Lung (tissue), 12 donors: ENCODE measurements around the gene MEIS2. TPM values are rescaled to one million over a fixed set of nuclear protein-coding genes. Genes with fewer than 3 reads are reported as not detected.

Experiments
- ATAC-seq: fragments of 200-7000 bp; cut with Tn5 transposase; one replicate; pipeline ENCODE4 v1.9.1; 2020; ENCODE audit warnings: moderate number of reproducible peaks; ENCODE audit not compliant: insufficient read depth, low FRiP score
- DNase-seq, 3 donors: peaks; one replicate each; pipeline ENCODE4 v3.0.0-alpha.2; 2013 to 2017
- H3K27ac ChIP-seq, 2 donors: one replicate each; pipeline ENCODE4 v1.5.1; 2013; ENCODE audit warnings: mild to moderate bottlenecking in 2 of 2, moderate library complexity in 2 of 2, control low read depth in 1 of 2, inconsistent platforms in 1 of 2, low read depth in 1 of 2, low read length in 1 of 2
- H3K27me3 ChIP-seq, 3 donors: one replicate each; pipeline ENCODE4 v1.5.1; 2013; ENCODE audit warnings: low read length in 2 of 3; ENCODE audit not compliant: control insufficient read depth in 3 of 3, insufficient read depth in 3 of 3
- H3K36me3 ChIP-seq, 4 donors: one replicate each; pipeline ENCODE4 v1.5.1; 2013; ENCODE audit warnings: low read length in 4 of 4, mild to moderate bottlenecking in 1 of 4, moderate library complexity in 1 of 4; ENCODE audit not compliant: control insufficient read depth in 4 of 4, insufficient read depth in 4 of 4
- H3K4me1 ChIP-seq, 5 donors: one replicate each; pipeline ENCODE4 v1.5.1; 2013; ENCODE audit warnings: low read length in 5 of 5, mild to moderate bottlenecking in 2 of 5, moderate library complexity in 1 of 5; ENCODE audit not compliant: control insufficient read depth in 5 of 5, insufficient read depth in 5 of 5
- H3K4me3 ChIP-seq: one replicate; pipeline ENCODE4 v1.5.1; 2013; ENCODE audit warnings: mild to moderate bottlenecking, control low read depth, moderate library complexity
- H3K9ac ChIP-seq, 2 donors: one replicate each; pipeline ENCODE4 v1.5.1; 2013; ENCODE audit warnings: low read length in 2 of 2, control low read depth in 1 of 2; ENCODE audit not compliant: insufficient read depth in 1 of 2
- H3K9me3 ChIP-seq, 4 donors: one replicate each; pipeline ENCODE4 v1.5.1; 2013; ENCODE audit warnings: low read length in 3 of 4, mild to moderate bottlenecking in 1 of 4, moderate library complexity in 1 of 4; ENCODE audit not compliant: control insufficient read depth in 4 of 4, insufficient read depth in 3 of 4
- CTCF ChIP-seq: IDR thresholded peaks from 2 replicates; pipeline ENCODE4 v1.5.1; 2012; ENCODE audit warnings: mild to moderate bottlenecking; ENCODE audit errors: control extremely low read depth, extremely low read depth
- WGBS, 2 donors: extraction: QIAGEN DNeasy Blood & Tissue Kit; methylation state at CpG; one replicate each; pipeline ENCODE4 v1.1.7; 2013; 5-methylcytosine and 5-hydroxymethylcytosine counted together
- polyA plus RNA-seq, 2 donors: library from polyadenylated mRNA; stranded (reverse); fragments of 200-250 nt; gene quantifications; one replicate each; pipeline ENCODE4 v1.2.1, GENCODE V29; 2013
- total RNA-seq, 2 donors: library from RNA; depleted of rRNA in 1 of 2; stranded (reverse); fragments of >200 nt in 1 of 2; gene quantifications; one replicate each; pipeline ENCODE4 v1.2.1, GENCODE V29; 2014 to 2021
- donor health status: control.
- donor health status: control.
- donor health status: Bipolar disorder and iron deficiency.
- donor health status: healthy.
- donor health status: DM: yes; HTN: yes; CAD: no.

Gene MEIS2
- total and polyA plus RNA-seq, 4 donors: 5.6 to 47.5 (median 13.7) TPM

GRCh38 chr15:36911322-36911944, 188.9 kb downstream of the MEIS2 start:
- DNase-seq (no peak), ATAC-seq (no peak)
- WGBS, 2 donors: 81 to 87% methylated on average over 5 of the region's 5 CpGs
- Histone ChIP-seq H3K9me3 (no peaks in the 10 kb centered on the region), H3K27me3 (no peaks in the 10 kb centered on the region), H3K4me3 (no peak overlapping the region), H3K4me1 (peaks cover 1 to 32% (median 21%) of the 10 kb centered on the region in 5 donors), H3K27ac (peak overlapping the region in 1 of 2 donors; percentile 45), H3K9ac (no peak overlapping the region), H3K36me3 (no peaks in the 10 kb centered on the region)
- TF ChIP-seq CTCF: no peak

- Histone ChIP-seq H3K27ac (no peak overlapping the region), H3K9ac (no peak overlapping the region), H3K4me1 (peaks cover 3 to 30% (median 13%) of the 10 kb centered on the region in 5 donors), H3K9me3 (no peaks in the 10 kb centered on the region), H3K36me3 (no peaks in the 10 kb centered on the region), H3K27me3 (no peaks in the 10 kb centered on the region), H3K4me3 (no peak overlapping the region)
- WGBS, 2 donors: 78 to 79% methylated on average over 4 of the region's 4 CpGs
- ATAC-seq (no peak), DNase-seq (no peak)
- no peak for TF ChIP-seq CTCF
These were observed 191.4 kb downstream of the MEIS2 start for GRCh38 chr15:36908991-36909390.

- DNase-seq (no peak), ATAC-seq (no peak)
- Histone ChIP-seq H3K9ac (no peak overlapping the region), H3K4me3 (no peak overlapping the region), H3K4me1 (peaks cover 2 to 32% (median 10%) of the 10 kb centered on the region in 5 donors), H3K27ac (no peak overlapping the region), H3K9me3 (no peaks in the 10 kb centered on the region), H3K27me3 (no peaks in the 10 kb centered on the region), H3K36me3 (no peaks in the 10 kb centered on the region)
- WGBS, 2 donors: 87 to 91% methylated on average over 3 of the region's 3 CpGs
- TF ChIP-seq CTCF: no peak
These were observed 193.1 kb downstream of the MEIS2 start for GRCh38 chr15:36907295-36907694.

- peak in 2 of 3 donors; percentile 27 to 38 for DNase-seq
- Histone ChIP-seq H3K27me3 (no peaks in the 10 kb centered on the region), H3K9ac (no peak overlapping the region), H3K4me1 (peaks cover 0 to 27% (median 4%) of the 10 kb centered on the region in 5 donors), H3K9me3 (no peaks in the 10 kb centered on the region), H3K36me3 (no peaks in the 10 kb centered on the region), H3K4me3 (no peak overlapping the region), H3K27ac (no peak overlapping the region)
- WGBS, 2 donors: 65 to 75% methylated on average over 5 of the region's 5 CpGs
- TF ChIP-seq CTCF: no peak
- ATAC-seq: no peak
These were observed 194.4 kb downstream of the MEIS2 start for GRCh38 chr15:36905908-36906307.
